H9 (cell line): ENCODE results near the gene ASTN2. TPM values are rescaled to one million over a fixed set of nuclear protein-coding genes. Genes with fewer than 3 reads are reported as not detected.

Experiments used
- DNase-seq: peaks from one replicate; pipeline ENCODE4 v3.0.0-alpha.2; 2017
- H2AFZ ChIP-seq: one replicate; pipeline ENCODE4 v1.6.1; 2013; ENCODE audit warnings: mild to moderate bottlenecking, low read length, control low read depth, moderate library complexity
- H2AK5ac ChIP-seq: 2 replicates; pipeline ENCODE4 v1.6.1; 2013; ENCODE audit warnings: low read length, control low read depth, mixed read lengths; ENCODE audit not compliant: insufficient read length
- H2BK120ac ChIP-seq: one replicate; pipeline ENCODE4 v1.6.1; 2013; ENCODE audit warnings: low read depth, mild to moderate bottlenecking, low read length, control low read depth, inconsistent platforms; ENCODE audit not compliant: poor library complexity, severe bottlenecking
- H2BK12ac ChIP-seq: 2 replicates; pipeline ENCODE4 v1.6.1; 2013; ENCODE audit warnings: low read length, control low read depth, mixed read lengths, low read depth; ENCODE audit not compliant: insufficient read length
- H2BK15ac ChIP-seq: 2 replicates; pipeline ENCODE4 v1.6.1; 2013; ENCODE audit warnings: low read depth, low read length, control low read depth
- H2BK20ac ChIP-seq: one replicate; pipeline ENCODE4 v1.6.1; 2013; ENCODE audit warnings: low read depth, mild to moderate bottlenecking, low read length, control low read depth, inconsistent platforms; ENCODE audit not compliant: poor library complexity, severe bottlenecking
- H2BK5ac ChIP-seq: 2 replicates; pipeline ENCODE4 v1.6.1; 2013; ENCODE audit warnings: low read length, control low read depth, mixed read lengths; ENCODE audit not compliant: insufficient read length
- H3K14ac ChIP-seq: 2 replicates; pipeline ENCODE4 v1.6.1; 2013; ENCODE audit warnings: low read length, control low read depth; ENCODE audit not compliant: insufficient read depth
- H3K18ac ChIP-seq: 2 replicates; pipeline ENCODE4 v1.6.1; 2013; ENCODE audit warnings: low read depth, mild to moderate bottlenecking, mixed read lengths, low read length, control low read depth; ENCODE audit not compliant: insufficient read length
- H3K23ac ChIP-seq: 2 replicates; pipeline ENCODE4 v1.6.1; 2013; ENCODE audit warnings: low read length, control low read depth, mixed read lengths, low read depth; ENCODE audit not compliant: insufficient read length
- H3K23me2 ChIP-seq: 2 replicates; pipeline ENCODE4 v1.6.1; 2013; ENCODE audit warnings: low read depth, mild to moderate bottlenecking, mixed read lengths, low read length, control low read depth; ENCODE audit not compliant: insufficient read length, poor library complexity, severe bottlenecking
- H3K27ac ChIP-seq: 2 replicates; pipeline ENCODE4 v1.5.1; 2013; ENCODE audit warnings: low read length, control low read depth, mixed read lengths, low read depth; ENCODE audit not compliant: insufficient read length
- H3K27me3 ChIP-seq: 2 replicates; pipeline ENCODE4 v1.6.1; 2013; ENCODE audit warnings: low read length, control low read depth, inconsistent platforms; ENCODE audit not compliant: insufficient read depth
- H3K4ac ChIP-seq: 2 replicates; pipeline ENCODE4 v1.6.1; 2013; ENCODE audit warnings: low read depth, mild to moderate bottlenecking, control low read depth, inconsistent platforms, low read length, moderate library complexity
- H3K4me1 ChIP-seq: 2 replicates; pipeline ENCODE4 v1.6.1; 2013; ENCODE audit warnings: low read length, control low read depth, inconsistent platforms; ENCODE audit not compliant: insufficient read depth
- H3K4me2 ChIP-seq: 2 replicates; pipeline ENCODE4 v1.6.1; 2013; ENCODE audit warnings: low read length, control low read depth, mixed read lengths; ENCODE audit not compliant: insufficient read length, insufficient read depth
- H3K56ac ChIP-seq: 2 replicates; pipeline ENCODE4 v1.6.1; 2013; ENCODE audit warnings: low read depth, mild to moderate bottlenecking, mixed read lengths, low read length, control low read depth; ENCODE audit not compliant: insufficient read length
- H3K79me1 ChIP-seq: 2 replicates; pipeline ENCODE4 v1.6.1; 2013; ENCODE audit warnings: low read depth, mild to moderate bottlenecking, moderate library complexity, low read length, control low read depth, inconsistent platforms; ENCODE audit not compliant: insufficient read depth, poor library complexity, severe bottlenecking
- H3K79me2 ChIP-seq: 2 replicates; pipeline ENCODE4 v1.6.1; 2013; ENCODE audit warnings: low read length, control low read depth, inconsistent platforms; ENCODE audit not compliant: insufficient read depth
- H3K9ac ChIP-seq: 2 replicates; pipeline ENCODE4 v1.6.1; 2013; ENCODE audit warnings: low read length, control low read depth, mixed read lengths; ENCODE audit not compliant: insufficient read length; ENCODE audit errors: extremely low read depth
- H3K9me3 ChIP-seq: one replicate; pipeline ENCODE4 v1.6.1; 2013; ENCODE audit warnings: low read depth, low read length, inconsistent platforms; ENCODE audit not compliant: control insufficient read depth
- H3T11ph ChIP-seq: one replicate; pipeline ENCODE4 v1.6.1; 2013; ENCODE audit warnings: mild to moderate bottlenecking, low read length, control low read depth, inconsistent platforms
- H4K20me1 ChIP-seq: one replicate; pipeline ENCODE4 v1.6.1; 2013; ENCODE audit not compliant: control insufficient read depth, insufficient read length, insufficient read depth
- H4K5ac ChIP-seq: 2 replicates; pipeline ENCODE4 v1.6.1; 2013; ENCODE audit warnings: low read depth, mild to moderate bottlenecking, mixed read lengths, low read length, control low read depth; ENCODE audit not compliant: insufficient read length
- H4K8ac ChIP-seq: replicated peaks from 2 replicates; pipeline ENCODE4 v1.6.1; 2013; ENCODE audit warnings: low read length, control low read depth, mixed read lengths, low read depth; ENCODE audit not compliant: insufficient read length
- H4K91ac ChIP-seq: 2 replicates; pipeline ENCODE4 v1.6.1; 2013; ENCODE audit warnings: low read depth, mild to moderate bottlenecking, moderate library complexity, mixed read lengths, low read length, control low read depth; ENCODE audit not compliant: insufficient read length
- H3K27ac Mint-ChIP-seq, 3 experiments: 2 replicates in 2 of 3; 3 replicates in 1 of 3; pipeline ENCODE4 v1.8.0; 2020 to 2021; ENCODE audit warnings: mixed read lengths in 3 of 3, mild to moderate bottlenecking in 1 of 3, moderate library complexity in 1 of 3
- H3K27me3 Mint-ChIP-seq: 2 replicates; pipeline ENCODE4 v1.8.0; 2021; ENCODE audit warnings: low read depth, mild to moderate bottlenecking, moderate library complexity, mixed read lengths
- H3K36me3 Mint-ChIP-seq, 3 experiments: 2 replicates in 2 of 3; 3 replicates in 1 of 3; pipeline ENCODE4 v1.8.0; 2020 to 2021; ENCODE audit warnings: low read depth in 3 of 3, mixed read lengths in 3 of 3; ENCODE audit not compliant: insufficient read depth in 1 of 3
- H3K4me1 Mint-ChIP-seq, 2 experiments: 2 replicates each; pipeline ENCODE4 v1.8.0; 2020; ENCODE audit warnings: mixed read lengths in 2 of 2
- H3K4me3 Mint-ChIP-seq, 2 experiments: 2 replicates in 1 of 2; 3 replicates in 1 of 2; pipeline ENCODE4 v1.8.0; 2020 to 2021; ENCODE audit warnings: mild to moderate bottlenecking in 2 of 2, mixed read lengths in 2 of 2, moderate library complexity in 1 of 2
- H3K9me3 Mint-ChIP-seq, 2 experiments: 2 replicates in 1 of 2; 3 replicates in 1 of 2; pipeline ENCODE4 v1.8.0; 2020; ENCODE audit warnings: mild to moderate bottlenecking in 2 of 2, mixed read lengths in 2 of 2, moderate library complexity in 1 of 2
- CTCF ChIP-seq: fragments of 200-600 bp; sonication (generic); conservative IDR thresholded peaks from 3 replicates; pipeline ENCODE4 v1.8.0; 2021; ENCODE audit warnings: antibody characterized with exemption, mild to moderate bottlenecking
- total RNA-seq: library from RNA; stranded (reverse); gene quantifications from 2 replicates; pipeline ENCODE4 v1.2.1, GENCODE V29; 2021

Gene ASTN2
- total RNA-seq, 1 experiment from 2014 or later: 9.7 TPM

DNA sequence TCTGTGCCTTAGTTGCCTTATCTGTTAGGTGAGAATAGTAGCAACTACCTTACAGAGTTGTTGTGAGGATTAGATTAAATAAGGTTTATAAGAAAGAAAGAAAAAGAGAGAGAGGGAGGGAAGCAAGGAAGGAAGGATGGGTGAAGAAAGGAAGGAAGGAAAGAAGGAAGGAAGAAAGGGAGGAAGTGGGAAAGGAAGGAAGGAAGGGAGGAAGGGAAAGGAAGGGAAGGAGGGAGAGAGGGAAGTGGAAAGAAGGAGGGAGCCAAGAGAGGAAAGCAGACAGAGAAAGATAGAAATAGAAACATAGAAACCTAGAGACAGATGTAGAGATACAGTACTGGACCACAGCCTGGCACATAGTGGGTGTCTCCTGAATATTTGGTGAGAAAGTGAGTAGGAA, 934.9 kb downstream of the ASTN2 start:
- Histone ChIP-seq H3K56ac (no peak overlapping the region), H3K23ac (no peak overlapping the region), H3K18ac (no peak overlapping the region), H2BK12ac (no peak overlapping the region), H2BK120ac (no peak overlapping the region), H3K4me1 (peaks cover 8% of the 10 kb centered on the region), H2BK20ac (no peak overlapping the region), H3K79me2 (no peaks in the 10 kb centered on the region), H3K27ac (no peak overlapping the region), H3T11ph (no peak overlapping the region), H4K91ac (no peak overlapping the region), H3K27me3 (no peaks in the 10 kb centered on the region), H2BK5ac (no peak overlapping the region), H3K14ac (no peak overlapping the region), H3K9me3 (no peaks in the 10 kb centered on the region), H4K5ac (no peak overlapping the region), H4K8ac (no peak overlapping the region), H3K79me1 (no peaks in the 10 kb centered on the region), H2AK5ac (no peak overlapping the region), H2AFZ (no peak overlapping the region), H3K9ac (no peak overlapping the region), H3K23me2 (no peaks in the 10 kb centered on the region), H4K20me1 (no peaks in the 10 kb centered on the region), H2BK15ac (no peak overlapping the region), H3K4ac (no peak overlapping the region), H3K4me2 (no peak overlapping the region)
- Mint-ChIP-seq H3K4me1 (peaks cover 28 to 33% of the 10 kb centered on the region in 2 experiments), H3K9me3 (no peaks in the 10 kb centered on the region; a peak in 1 of 5 replicates), H3K27me3 (no peaks in the 10 kb centered on the region; the same call in none of the 2 replicates), H3K4me3 (no peak overlapping the region; a peak in 1 of 5 replicates), H3K36me3 (peaks cover 0 to 5% (median 3%) of the 10 kb centered on the region in 3 experiments; a peak in 3 of 7 replicates), H3K27ac (no peak overlapping the region)
- no peak for DNase-seq
- no peak for TF ChIP-seq CTCF
